ENCODE results near the gene DDX27. TPM values are rescaled to one million over a fixed set of nuclear protein-coding genes. Genes with fewer than 3 reads are reported as not detected.
A peak's percentile ranks its signal among the peaks of the same experiment; 100 is the strongest.

The DDX27 gene
- total and polyA plus RNA-seq, 2 of the 13 experiments (the other 11 are each of a cell fraction or from before 2014, with no cell fraction given) = 42.6 to 72.8 TPM

GRCh38 chr20:49186535-49187329 is 32.5 kb upstream of the DDX27 start:
- DNase-seq (ENCODE audit: low spot score) (peak; percentile 62), FAIRE-seq (peak; percentile 54), ATAC-seq (peak; percentile 2; the same call in 1 of the 3 replicates)
- Histone ChIP-seq H3K4me2 (ENCODE audit: low read depth, low read length) (peak overlapping the region; percentile 81), H3K27me3 (ENCODE audit: control insufficient read depth in 1 of 2, insufficient read depth in 2 of 2, low read length in 2 of 2) (peaks cover 0 to 5% of the 10 kb centered on the region in 2 experiments; a peak in 1 of 5 replicates), H2AFZ (ENCODE audit: low read length) (no peak overlapping the region), H3K36me3 (replicated peaks in 1 of 2; ENCODE audit: control insufficient read depth in 1 of 2, insufficient read depth in 2 of 2, low read length in 2 of 2) (no peaks in the 10 kb centered on the region), H3K79me2 (ENCODE audit: insufficient read depth, low read length) (peaks cover 57% of the 10 kb centered on the region), H4K20me1 (ENCODE audit: insufficient read depth, low read length) (peaks cover 37% of the 10 kb centered on the region), H3K9me3 (ENCODE audit: low read length) (no peaks in the 10 kb centered on the region), H3K27ac (ENCODE audit: extremely low read length, insufficient read depth, low read length) (peak overlapping the region; percentile 77), H3K4me1 (ENCODE audit: insufficient read depth, low read length) (peaks cover 42% of the 10 kb centered on the region), H3K4me3 (replicated peaks in 1 of 3; ENCODE audit: insufficient read depth in 1 of 3, low read depth in 2 of 3, low read length in 3 of 3) (peak overlapping the region; percentile 88 to 99 (median 97)), H3K9ac (ENCODE audit: insufficient read depth, low read depth, low read length) (peak overlapping the region; percentile 92)
- CTCF ChIA-PET (ENCODE audit: low intra/inter-chr PET ratio, low total read pairs) = no interaction called here
- in situ Hi-C loops (cut with HindIII; ENCODE audit: extremely low pct_ligation_motif_present, low pct_unique_long_range_greater_than_20kb) = no loop called here
- TSS peak; percentile 90 for BruUV-seq (replicated peaks)
- under 1% methylated on average over 19 of the region's 19 CpGs for WGBS (ENCODE audit: low lambda C conversion rate)
- intact Hi-C loops (cut with micrococcal nuclease; ENCODE audit: unreplicated experiment) = loop anchor here (5.0 kb wide), 1 partner anchor 91 kb away; the partner anchor contains the start of gene ZNFX1
- POLR2A ChIA-PET = interaction anchor here (0.6 to 4.5 kb wide), 13 partner anchors 7 to 264 kb away, joined by 3 to 49 read pairs (median 6); partner anchors contain the start of genes CSE1L and DDX27
- TF ChIP-seq, protein P1, sequence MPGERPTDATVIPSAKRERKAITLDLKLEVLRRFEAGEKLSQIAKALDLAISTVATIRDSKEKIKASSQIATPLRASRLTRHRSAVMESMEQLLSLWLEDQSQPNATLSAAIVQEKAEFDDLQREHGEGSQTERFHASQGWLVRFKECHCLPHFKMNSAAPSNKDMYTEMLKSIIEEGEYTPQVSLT (CRISPR knock-in tag; IDR thresholded peaks at IDR 0.05; ENCODE audit: borderline replicate concordance, low read depth) = no peak
- TF ChIP-seq KMT2B (CRISPR knock-in tag; IDR thresholded peaks at IDR 0.05) (no peak; the same call in 1 of the 2 replicates), RBAK (CRISPR knock-in tag; IDR thresholded peaks at IDR 0.05) (no peak), PHF5A (CRISPR knock-in tag; IDR thresholded peaks at IDR 0.05; ENCODE audit: low read depth, unreplicated experiment) (no peak), ZNF34 (CRISPR knock-in tag; IDR thresholded peaks at IDR 0.05; ENCODE audit: borderline replicate concordance) (no peak), NR2F6 (IDR thresholded peaks at IDR 0.05) (no peak), NR2F6 (CRISPR knock-in tag; IDR thresholded peaks at IDR 0.05) (0 out of 2 replicates have a peak, but pooled peaks have one; percentile 10), ETS1 (CRISPR knock-in tag; IDR thresholded peaks at IDR 0.05) (no peak), FIP1L1 (IDR thresholded peaks at IDR 0.05; ENCODE audit: borderline replicate concordance, insufficient read depth, low read depth, low read length) (no peak), DNMT3B (CRISPR knock-in tag; conservative IDR thresholded peaks at IDR 0.05) (0 out of 2 replicates have a peak, but pooled peaks have one; percentile 22), ZNF430 (CRISPR knock-in tag; IDR thresholded peaks at IDR 0.05) (peak; percentile 46; the same call in 1 of the 2 replicates), PHF20 (CRISPR knock-in tag; IDR thresholded peaks at IDR 0.05) (no peak; the same call in 1 of the 2 replicates), XRCC5 (optimal IDR thresholded peaks at IDR 0.05; ENCODE audit: low read length) (peak; percentile 70), REXO4 (CRISPR knock-in tag; IDR thresholded peaks at IDR 0.05; ENCODE audit: borderline replicate concordance) (no peak), ZKSCAN5 (CRISPR knock-in tag; IDR thresholded peaks at IDR 0.05) (no peak), ATF7 (IDR thresholded peaks at IDR 0.05) (no peak), ATF7 (CRISPR knock-in tag; IDR thresholded peaks at IDR 0.05) (no peak), SPEN (CRISPR knock-in tag; IDR thresholded peaks at IDR 0.05; ENCODE audit: low read depth) (no peak), MTA1 (CRISPR knock-in tag; IDR thresholded peaks at IDR 0.05; ENCODE audit: borderline replicate concordance) (no peak)
- TF ChIP-seq, protein P2, sequence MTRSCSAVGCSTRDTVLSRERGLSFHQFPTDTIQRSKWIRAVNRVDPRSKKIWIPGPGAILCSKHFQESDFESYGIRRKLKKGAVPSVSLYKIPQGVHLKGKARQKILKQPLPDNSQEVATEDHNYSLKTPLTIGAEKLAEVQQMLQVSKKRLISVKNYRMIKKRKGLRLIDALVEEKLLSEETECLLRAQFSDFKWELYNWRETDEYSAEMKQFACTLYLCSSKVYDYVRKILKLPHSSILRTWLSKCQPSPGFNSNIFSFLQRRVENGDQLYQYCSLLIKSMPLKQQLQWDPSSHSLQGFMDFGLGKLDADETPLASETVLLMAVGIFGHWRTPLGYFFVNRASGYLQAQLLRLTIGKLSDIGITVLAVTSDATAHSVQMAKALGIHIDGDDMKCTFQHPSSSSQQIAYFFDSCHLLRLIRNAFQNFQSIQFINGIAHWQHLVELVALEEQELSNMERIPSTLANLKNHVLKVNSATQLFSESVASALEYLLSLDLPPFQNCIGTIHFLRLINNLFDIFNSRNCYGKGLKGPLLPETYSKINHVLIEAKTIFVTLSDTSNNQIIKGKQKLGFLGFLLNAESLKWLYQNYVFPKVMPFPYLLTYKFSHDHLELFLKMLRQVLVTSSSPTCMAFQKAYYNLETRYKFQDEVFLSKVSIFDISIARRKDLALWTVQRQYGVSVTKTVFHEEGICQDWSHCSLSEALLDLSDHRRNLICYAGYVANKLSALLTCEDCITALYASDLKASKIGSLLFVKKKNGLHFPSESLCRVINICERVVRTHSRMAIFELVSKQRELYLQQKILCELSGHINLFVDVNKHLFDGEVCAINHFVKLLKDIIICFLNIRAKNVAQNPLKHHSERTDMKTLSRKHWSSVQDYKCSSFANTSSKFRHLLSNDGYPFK (CRISPR knock-in tag; IDR thresholded peaks at IDR 0.05; ENCODE audit: borderline replicate concordance) = no peak
